AML-193 (cell line): ENCODE measurements around the gene KRTAP19-8.

Source experiments
- DNase-seq, 2 experiments: peaks; one replicate each; lab custom pipeline; 2025; lab: John Stamatoyannopoulos, UW

KRTAP19-8 gene

DNA sequence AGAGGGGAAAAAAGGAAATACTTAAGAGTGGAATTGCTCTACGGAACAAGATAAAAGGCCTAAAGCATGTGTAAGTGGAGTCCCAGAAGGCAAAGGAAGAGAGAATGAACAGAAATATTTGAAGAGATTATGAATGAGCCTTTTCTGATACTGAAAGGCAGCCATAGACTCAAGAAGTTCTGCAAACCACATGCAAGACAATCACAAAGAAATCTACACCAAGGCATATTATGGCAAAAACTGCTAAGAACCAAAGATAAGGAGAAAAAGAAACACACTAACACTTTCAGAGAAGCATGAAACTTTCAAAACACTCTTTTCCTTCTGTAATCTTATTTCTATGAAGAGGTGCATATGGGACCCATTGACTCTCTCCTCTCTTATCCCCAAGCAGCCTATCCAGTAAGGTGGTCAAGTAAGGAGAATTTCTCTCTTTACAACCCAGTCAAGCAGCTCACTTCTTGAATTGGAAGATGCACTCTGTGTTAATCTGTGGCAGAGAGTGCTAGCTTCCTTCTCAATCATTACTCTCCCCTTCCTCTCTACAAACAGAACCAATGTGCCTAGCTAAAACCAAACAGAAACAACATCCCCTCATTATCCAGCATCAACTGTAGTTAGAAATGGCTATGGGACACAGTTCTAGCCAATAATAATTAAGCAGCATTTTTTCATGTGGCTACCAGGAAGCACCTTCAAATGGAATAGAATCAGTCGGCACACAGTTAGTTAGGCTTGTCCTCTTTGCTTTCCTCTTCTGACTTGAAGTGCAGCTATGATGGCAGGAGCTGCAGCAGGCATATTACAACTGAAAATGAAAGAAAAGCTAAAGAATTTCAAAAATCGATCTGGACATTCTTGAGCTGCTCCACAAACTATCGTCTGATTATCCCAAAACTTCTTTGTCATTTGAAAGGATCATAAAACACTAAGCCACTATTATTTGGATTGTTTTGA is 25.9 kb downstream of the KRTAP19-8 start:
- DNase-seq: no peak

DNA sequence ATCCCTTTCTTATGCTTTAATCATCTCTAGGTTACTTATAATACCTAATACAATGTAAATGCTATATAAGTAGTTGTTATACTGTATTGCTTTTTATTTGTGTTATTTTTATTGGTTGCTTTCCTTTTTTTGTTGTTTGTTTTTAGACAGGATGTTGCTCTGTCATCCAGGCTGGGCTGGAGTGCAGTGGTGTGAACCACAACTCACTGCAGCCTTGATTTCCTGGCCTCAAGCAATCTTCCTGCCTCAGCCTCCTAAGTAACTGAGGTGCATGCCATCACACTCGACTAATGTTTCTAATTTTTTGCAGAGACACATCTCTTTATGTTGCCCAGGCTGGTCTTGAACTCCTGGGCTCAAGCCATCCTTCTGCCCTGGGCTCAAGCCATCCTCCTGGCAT is 26.9 kb downstream of the KRTAP19-8 start:
- no peak for DNase-seq

DNA sequence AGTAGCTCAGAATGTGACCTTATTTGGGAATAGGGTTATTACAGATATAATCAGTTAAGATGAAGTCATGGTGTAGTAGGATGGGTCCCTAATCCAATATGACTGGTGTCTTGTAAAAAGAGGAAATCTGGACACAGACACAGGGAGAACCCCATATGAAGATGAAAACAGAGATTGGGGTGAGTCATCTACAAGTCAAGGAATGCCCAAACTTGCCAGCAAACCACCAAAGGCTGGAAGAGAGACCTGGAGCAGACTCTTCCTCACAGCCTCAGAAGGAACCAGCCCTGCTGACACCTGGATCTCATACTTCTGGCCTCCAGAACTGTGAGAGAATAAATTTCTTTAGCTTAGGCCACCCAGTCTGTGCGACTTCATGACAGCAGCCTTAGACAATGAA is 29.9 kb downstream of the KRTAP19-8 start:
- DNase-seq: no peak

DNA sequence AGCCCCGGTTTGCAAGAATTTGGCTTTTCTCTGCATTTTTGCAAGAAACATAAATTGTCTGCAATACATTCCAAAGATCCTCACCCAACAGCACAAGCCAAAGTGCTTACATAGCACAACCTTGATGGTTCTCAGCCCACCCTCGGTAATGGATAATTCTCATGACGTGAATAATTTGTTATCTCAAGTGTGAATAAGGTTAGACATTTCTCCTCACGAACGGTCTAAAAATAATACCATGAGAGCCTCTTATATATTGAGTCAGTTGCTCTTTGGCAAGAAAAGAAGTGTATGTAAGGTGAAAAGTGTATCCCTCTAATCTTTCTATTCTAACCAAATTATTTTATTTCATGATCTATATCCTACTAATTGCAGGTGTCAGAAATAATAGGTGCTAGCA is 33.3 kb downstream of the KRTAP19-8 start:
- no peak for DNase-seq

DNA sequence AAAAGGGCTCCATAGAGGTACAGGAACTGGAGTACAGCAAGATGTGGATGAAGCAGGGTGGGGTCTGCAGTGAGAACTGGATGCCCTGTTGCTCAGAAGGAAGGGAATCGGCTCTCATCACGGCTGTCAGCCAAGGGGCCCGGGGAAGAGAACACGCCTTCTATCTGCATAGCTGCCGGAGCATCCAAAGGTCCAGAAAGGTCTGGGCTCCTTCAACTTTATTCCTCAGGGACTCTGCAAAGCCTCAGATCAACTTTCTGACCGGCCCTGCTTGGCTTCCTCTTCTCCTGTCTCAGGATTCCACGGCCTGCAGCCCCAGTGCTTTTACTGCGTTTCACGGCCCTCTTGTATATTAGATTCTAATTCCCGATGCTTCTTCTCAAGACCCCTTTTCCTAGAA is 34.8 kb downstream of the KRTAP19-8 start:
- no peak for DNase-seq

DNA sequence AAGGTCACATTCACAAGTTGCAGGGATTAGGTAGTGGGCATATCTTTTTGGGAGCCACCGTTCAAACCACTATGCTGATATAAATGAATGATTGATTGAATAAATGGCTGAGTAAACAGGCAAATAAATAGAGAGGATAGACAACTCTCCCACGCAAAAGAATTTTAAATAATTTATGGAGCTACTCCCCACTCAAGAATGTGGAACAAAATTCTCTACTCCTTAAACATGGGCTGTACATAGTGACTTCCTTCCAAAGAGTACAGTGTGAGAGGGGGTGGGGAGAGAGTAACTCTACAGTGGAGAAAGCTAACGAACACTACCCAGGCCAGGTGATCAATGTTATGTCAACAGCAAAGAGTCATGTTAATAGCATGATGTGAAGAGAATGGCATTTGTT is 40.7 kb downstream of the KRTAP19-8 start:
- no peak for DNase-seq

DNA sequence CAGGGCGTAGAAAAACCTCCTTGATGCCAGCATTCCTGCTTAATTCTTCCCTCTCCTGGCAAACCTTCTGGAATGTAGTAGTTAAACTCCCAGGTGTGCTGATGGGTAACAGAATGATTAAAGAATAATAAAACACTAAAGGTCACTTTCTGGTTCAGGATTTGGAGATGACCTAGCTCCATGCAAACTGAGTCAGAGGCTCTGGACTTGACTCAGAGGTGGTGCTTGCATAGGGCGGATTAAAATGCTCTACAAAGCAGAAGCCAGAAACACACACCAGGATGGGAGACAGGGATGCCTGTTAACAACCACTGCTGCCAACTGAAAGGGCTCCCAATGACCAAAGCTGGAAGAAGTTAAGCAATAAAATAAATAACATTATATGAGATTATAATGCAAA is 41.5 kb downstream of the KRTAP19-8 start:
- DNase-seq: no peak

DNA sequence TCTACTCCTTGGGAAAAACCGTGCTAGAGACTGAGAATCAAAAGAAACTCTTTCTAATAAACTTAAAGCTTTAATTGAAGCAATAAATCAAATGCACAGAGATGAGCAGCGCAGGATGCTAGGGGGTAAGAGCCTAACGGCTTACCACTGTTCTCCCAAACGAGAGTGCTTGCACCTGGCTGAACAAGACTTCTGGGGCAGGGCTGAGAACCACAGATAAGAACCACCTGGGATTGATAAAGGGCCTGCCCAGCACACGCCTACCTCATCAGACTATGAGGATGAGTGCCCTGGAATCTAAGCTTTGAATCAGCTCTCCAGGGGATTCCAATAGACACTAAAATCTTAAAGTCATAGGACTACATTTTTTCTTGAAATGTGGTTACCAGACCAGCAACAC is 43.3 kb downstream of the KRTAP19-8 start:
- DNase-seq: no peak

DNA sequence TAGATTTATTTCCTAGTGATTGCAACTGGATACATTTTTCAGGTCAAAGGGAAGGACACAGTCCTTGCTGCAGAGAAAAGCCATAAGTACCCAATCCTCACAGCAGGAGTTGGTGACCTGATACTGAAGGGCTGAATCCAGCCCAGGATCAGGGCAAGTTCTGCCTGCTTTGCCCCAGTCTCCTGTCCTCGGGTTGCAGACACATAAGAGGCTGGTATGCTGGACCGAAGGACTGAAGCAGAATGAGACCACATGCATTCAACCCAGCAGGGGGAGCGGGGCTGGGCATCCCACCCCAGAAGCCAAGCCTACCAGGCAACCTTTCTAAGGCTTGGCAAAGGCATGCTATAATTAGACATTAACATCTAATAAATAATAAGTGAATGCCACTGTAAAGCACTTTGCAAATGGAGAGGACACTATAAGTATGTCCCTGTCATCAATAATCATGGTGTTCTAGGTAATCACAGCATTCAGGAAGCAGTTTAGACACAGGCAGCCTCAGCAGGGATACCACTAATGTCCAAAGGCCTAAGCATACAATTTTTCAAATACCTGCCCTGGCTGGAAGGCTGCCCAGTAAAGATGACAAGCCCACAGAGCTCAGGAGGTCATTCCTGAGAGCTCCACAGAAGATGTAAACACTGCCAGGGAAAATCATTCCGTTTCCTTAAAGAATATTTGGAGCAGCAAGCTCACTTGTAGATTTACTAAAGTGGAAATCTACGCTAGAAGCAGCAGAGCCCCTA is 47.6 kb downstream of the KRTAP19-8 start:
- DNase-seq: no peak

DNA sequence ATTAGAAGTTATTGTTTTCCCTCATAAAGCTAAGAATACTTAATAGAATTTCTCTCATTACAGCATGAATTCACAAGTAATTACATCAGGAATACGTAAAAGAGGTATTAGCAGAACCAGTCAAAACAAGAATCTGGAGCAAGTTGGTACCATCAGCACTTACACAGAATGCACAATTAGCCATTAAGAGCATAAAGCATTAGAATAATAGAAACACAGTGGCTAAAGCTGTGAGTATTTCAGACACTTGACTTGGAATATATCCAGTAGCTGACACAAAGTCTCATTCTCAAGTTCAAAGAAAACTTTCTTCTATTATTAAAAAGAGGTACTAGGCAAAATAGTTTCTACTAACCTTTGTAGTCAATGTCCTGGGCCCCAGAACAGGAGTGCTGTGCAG is 49.6 kb downstream of the KRTAP19-8 start:
- no peak for DNase-seq
